ENCODE measurements around the gene PLET1. TPM values are rescaled to one million over a fixed set of nuclear protein-coding genes. Genes with fewer than 3 reads are reported as not detected.

Gene PLET1
- total RNA-seq, 2 experiments from 2014 or later: not detected

GRCh38 chr11:112294688-112295340 lies 34.2 kb upstream of the PLET1 start:
- no peaks in the 10 kb centered on the region for H3K36me3 ChIP-seq (ENCODE audit: insufficient read depth, low read length)
- CTCF ChIA-PET (ENCODE audit: unreplicated experiment): interaction anchor here (0.9 kb wide), 1 partner anchor 194 kb away, joined by 3 read pairs; no protein-coding TSS in a partner anchor
- no peaks in the 10 kb centered on the region for H3K9me3 ChIP-seq (ENCODE audit: low read length)
- no peaks in the 10 kb centered on the region for H3K9me2 ChIP-seq (ENCODE audit: insufficient read depth, low read length)
- DNase-seq (ENCODE audit: low spot score): no peak
- intact Hi-C loops (cut with micrococcal nuclease; ENCODE audit: unreplicated experiment): loop anchor here (5.0 kb wide), 2 partner anchors 292 to 502 kb away; no protein-coding TSS in a partner anchor
- H3K27ac ChIP-seq (ENCODE audit: low read depth, low read length, poor library complexity, severe bottlenecking): no peak overlapping the region
- no TSS peak for BruUV-seq (replicated peaks)
- no peaks in the 10 kb centered on the region for H4K20me1 ChIP-seq (ENCODE audit: insufficient read depth, low read length)
- TF ChIP-seq EZH2phosphoT487 (IDR thresholded peaks at IDR 0.05; ENCODE audit: borderline replicate concordance, low read depth, low read length): no peak
- no peak for TF ChIP-seq CTCF (conservative IDR thresholded peaks at IDR 0.05; ENCODE audit: low read length)
- H3K4me1 ChIP-seq (ENCODE audit: insufficient read depth, low read length, poor library complexity, severe bottlenecking): peaks cover under 1% of the 10 kb centered on the region
- POLR2A ChIA-PET: interaction anchor here (0.6 to 0.9 kb wide), 3 partner anchors 14 to 222 kb away, joined by 3 to 4 read pairs (median 4); no protein-coding TSS in a partner anchor
- no peaks in the 10 kb centered on the region for H3K79me2 ChIP-seq (ENCODE audit: insufficient read depth, low read depth, low read length)
- H3K4me2 ChIP-seq (ENCODE audit: low read length): no peak overlapping the region
- no peak overlapping the region for H3K4me3 ChIP-seq (ENCODE audit: low read depth, low read length, poor library complexity, severe bottlenecking)
- no peak overlapping the region for H2AFZ ChIP-seq (ENCODE audit: low read length)

DNA sequence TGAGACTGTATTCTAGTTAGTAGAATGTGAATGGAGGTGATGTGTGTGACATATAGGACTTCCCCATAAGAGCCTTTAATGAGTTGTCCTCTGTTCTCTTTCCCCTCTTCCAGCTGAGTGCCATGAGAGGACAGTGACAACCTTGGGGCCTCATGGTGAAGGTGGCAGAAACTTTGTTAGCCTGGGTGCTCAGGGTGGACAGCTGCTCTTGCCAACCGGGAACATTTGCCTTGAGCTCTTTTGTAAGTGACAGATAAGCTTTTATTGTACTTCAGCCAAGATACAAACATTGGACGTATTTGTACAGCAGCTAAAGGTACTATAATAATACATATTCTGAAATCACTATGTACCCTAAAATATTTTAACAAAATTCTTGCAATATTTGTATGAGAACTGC lies 33.0 kb upstream of the PLET1 start:
- ChIA-PET CTCF (ENCODE audit: unreplicated experiment) (interaction anchor here (0.9 kb wide), 1 partner anchor 193 kb away, joined by 3 read pairs; no protein-coding TSS in a partner anchor), POLR2A (interaction anchor here (0.7 to 0.9 kb wide), 2 partner anchors 63 to 223 kb away, joined by 3 to 5 read pairs; no protein-coding TSS in a partner anchor)
- Histone ChIP-seq H3K4me1 (ENCODE audit: insufficient read depth, low read length, poor library complexity, severe bottlenecking) (peaks cover 5% of the 10 kb centered on the region), H3K79me2 (ENCODE audit: insufficient read depth, low read depth, low read length) (no peaks in the 10 kb centered on the region), H4K20me1 (ENCODE audit: insufficient read depth, low read length) (no peaks in the 10 kb centered on the region), H2AFZ (ENCODE audit: low read length) (no peak overlapping the region), H3K36me3 (ENCODE audit: insufficient read depth, low read length) (no peaks in the 10 kb centered on the region), H3K9me3 (ENCODE audit: low read length) (no peaks in the 10 kb centered on the region), H3K4me3 (ENCODE audit: low read depth, low read length, poor library complexity, severe bottlenecking) (no peak overlapping the region), H3K4me2 (ENCODE audit: low read length) (no peak overlapping the region), H3K9me2 (ENCODE audit: insufficient read depth, low read length) (no peaks in the 10 kb centered on the region), H3K27ac (ENCODE audit: low read depth, low read length, poor library complexity, severe bottlenecking) (no peak overlapping the region)
- TF ChIP-seq EZH2phosphoT487 (IDR thresholded peaks at IDR 0.05; ENCODE audit: borderline replicate concordance, low read depth, low read length) (no peak), CTCF (conservative IDR thresholded peaks at IDR 0.05; ENCODE audit: low read length) (no peak)
- intact Hi-C loops (cut with micrococcal nuclease; ENCODE audit: unreplicated experiment): loop anchor here (5.0 kb wide), 2 partner anchors 294 to 504 kb away; no protein-coding TSS in a partner anchor
- no TSS peak for BruUV-seq (replicated peaks)
- no peak for DNase-seq (ENCODE audit: low spot score)
